Parathyroid adenoma (tissue), 2 donors: ENCODE data around the gene CPEB3.

Experiments used
- H2AFZ ChIP-seq: fragments of 300-600 bp; sonication (generic); one replicate; pipeline ENCODE4 v1.7.0; 2017; ENCODE audit warnings: antibody characterized with exemption, mild to moderate bottlenecking
- H3K27ac ChIP-seq: fragments of 300-600 bp; sonication (generic); one replicate; pipeline ENCODE4 v1.7.0; 2017
- H3K27me3 ChIP-seq: fragments of 300-600 bp; sonication (generic); one replicate; pipeline ENCODE4 v1.7.0; 2017; ENCODE audit warnings: low read length; ENCODE audit not compliant: control insufficient read depth, insufficient read depth
- H3K36me3 ChIP-seq: fragments of 300-600 bp; sonication (generic); one replicate; pipeline ENCODE4 v1.7.0; 2017; ENCODE audit warnings: low read length; ENCODE audit not compliant: control insufficient read depth, insufficient read depth
- H3K4me1 ChIP-seq: fragments of 300-600 bp; sonication (generic); one replicate; pipeline ENCODE4 v1.7.0; 2017; ENCODE audit warnings: control low read depth
- H3K4me2 ChIP-seq: fragments of 300-600 bp; sonication (generic); one replicate; pipeline ENCODE4 v1.7.0; 2017; ENCODE audit warnings: low read length
- H3K4me3 ChIP-seq: fragments of 300-600 bp; sonication (generic); one replicate; pipeline ENCODE4 v1.7.0; 2017; ENCODE audit warnings: low read depth, low read length
- H3K79me2 ChIP-seq: fragments of 300-600 bp; sonication (generic); one replicate; pipeline ENCODE4 v1.7.0; 2017; ENCODE audit warnings: control low read depth
- H3K9ac ChIP-seq: fragments of 300-600 bp; sonication (generic); one replicate; pipeline ENCODE4 v1.7.0; 2017; ENCODE audit warnings: mild to moderate bottlenecking
- H3K9me3 ChIP-seq: fragments of 300-600 bp; sonication (generic); one replicate; pipeline ENCODE4 v1.7.0; 2017; ENCODE audit warnings: low read length; ENCODE audit not compliant: control insufficient read depth
- TF ChIP-seq, protein P1 (sequence below): fragments of 300-600 bp; sonication (generic); IDR thresholded peaks from one replicate; pipeline ENCODE4 v1.7.0; 2017; ENCODE audit warnings: antibody characterized with exemption, mild to moderate bottlenecking
- donor health status: primary hyperparathyroidism.

The CPEB3 gene

GRCh38 chr10:92268748-92269147, 22.1 kb downstream of the CPEB3 start:
- TF ChIP-seq, protein P1, sequence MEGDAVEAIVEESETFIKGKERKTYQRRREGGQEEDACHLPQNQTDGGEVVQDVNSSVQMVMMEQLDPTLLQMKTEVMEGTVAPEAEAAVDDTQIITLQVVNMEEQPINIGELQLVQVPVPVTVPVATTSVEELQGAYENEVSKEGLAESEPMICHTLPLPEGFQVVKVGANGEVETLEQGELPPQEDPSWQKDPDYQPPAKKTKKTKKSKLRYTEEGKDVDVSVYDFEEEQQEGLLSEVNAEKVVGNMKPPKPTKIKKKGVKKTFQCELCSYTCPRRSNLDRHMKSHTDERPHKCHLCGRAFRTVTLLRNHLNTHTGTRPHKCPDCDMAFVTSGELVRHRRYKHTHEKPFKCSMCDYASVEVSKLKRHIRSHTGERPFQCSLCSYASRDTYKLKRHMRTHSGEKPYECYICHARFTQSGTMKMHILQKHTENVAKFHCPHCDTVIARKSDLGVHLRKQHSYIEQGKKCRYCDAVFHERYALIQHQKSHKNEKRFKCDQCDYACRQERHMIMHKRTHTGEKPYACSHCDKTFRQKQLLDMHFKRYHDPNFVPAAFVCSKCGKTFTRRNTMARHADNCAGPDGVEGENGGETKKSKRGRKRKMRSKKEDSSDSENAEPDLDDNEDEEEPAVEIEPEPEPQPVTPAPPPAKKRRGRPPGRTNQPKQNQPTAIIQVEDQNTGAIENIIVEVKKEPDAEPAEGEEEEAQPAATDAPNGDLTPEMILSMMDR, result no peak
- Histone ChIP-seq H3K9ac (no peak overlapping the region), H3K79me2 (peaks cover 5% of the 10 kb centered on the region)

DNA sequence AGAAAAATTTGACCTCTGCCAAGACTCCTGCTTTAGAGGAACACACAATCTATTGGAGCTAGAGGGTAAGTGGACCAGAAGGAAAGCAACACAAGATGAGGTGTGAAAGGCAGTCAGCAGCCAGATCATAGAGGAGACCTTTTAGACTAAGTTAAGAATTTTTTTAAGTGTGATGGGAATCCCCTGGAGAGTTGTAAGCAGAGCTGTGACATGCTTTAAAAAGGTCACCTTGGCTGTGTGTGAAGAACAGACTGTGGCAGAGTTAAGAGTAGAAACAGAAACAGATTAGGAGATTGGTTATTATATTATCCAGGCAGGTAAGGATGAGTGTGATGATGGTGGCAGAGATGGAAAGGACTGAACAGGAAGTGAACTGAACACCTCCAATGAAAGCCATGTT, 23.5 kb downstream of the CPEB3 start:
- no peak overlapping the region for H3K9ac ChIP-seq
- H3K9me3 ChIP-seq, result no peaks in the 10 kb centered on the region
- H3K27me3 ChIP-seq, result no peaks in the 10 kb centered on the region
- H3K79me2 ChIP-seq, result peaks cover 8% of the 10 kb centered on the region
- TF ChIP-seq, protein P1, result no peak
- peaks cover 3% of the 10 kb centered on the region for H3K4me1 ChIP-seq
- no peak overlapping the region for H3K27ac ChIP-seq
- H3K36me3 ChIP-seq, result no peaks in the 10 kb centered on the region
- H3K4me3 ChIP-seq, result no peak overlapping the region
- no peak overlapping the region for H3K4me2 ChIP-seq
- no peak overlapping the region for H2AFZ ChIP-seq

More at GRCh38 chr10:92268748-92269147, 22.1 kb downstream of the CPEB3 start:
- Histone ChIP-seq H3K36me3 (no peaks in the 10 kb centered on the region), H3K9me3 (no peaks in the 10 kb centered on the region), H3K27ac (no peak overlapping the region), H3K4me3 (no peak overlapping the region), H3K27me3 (no peaks in the 10 kb centered on the region), H3K4me2 (no peak overlapping the region), H3K4me1 (peaks cover 3% of the 10 kb centered on the region), H2AFZ (no peak overlapping the region)

DNA sequence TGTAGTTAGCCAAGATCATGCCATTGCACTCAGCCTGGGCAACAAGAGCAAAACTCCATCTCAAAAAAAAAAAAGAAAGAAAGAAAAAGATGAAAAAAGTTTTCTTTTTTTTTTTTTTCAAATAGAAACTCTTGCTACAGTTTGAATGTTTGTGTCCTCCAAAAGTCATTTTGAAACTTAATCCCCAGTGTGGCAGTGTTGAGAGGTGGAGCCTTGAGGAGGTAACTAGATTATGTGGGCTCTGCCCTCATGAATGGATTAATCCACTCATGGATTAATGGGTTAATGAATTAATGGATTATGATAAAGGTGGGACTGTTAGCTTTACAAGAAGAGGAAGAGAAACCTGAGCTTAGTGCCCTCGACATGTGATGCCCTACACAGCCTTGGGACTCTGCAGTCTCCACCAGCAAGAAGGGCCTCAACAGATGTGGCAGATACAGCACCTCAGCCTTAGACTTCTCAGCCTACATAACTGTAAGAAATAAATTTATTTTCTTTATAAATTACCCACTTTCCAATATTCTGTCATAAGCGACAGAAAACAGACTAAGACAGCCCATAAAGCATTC, 25.1 kb downstream of the CPEB3 start:
- no peaks in the 10 kb centered on the region for H3K36me3 ChIP-seq
- H2AFZ ChIP-seq, result no peak overlapping the region
- no peak overlapping the region for H3K27ac ChIP-seq
- H3K79me2 ChIP-seq, result peaks cover 11% of the 10 kb centered on the region
- no peak overlapping the region for H3K9ac ChIP-seq
- no peaks in the 10 kb centered on the region for H3K27me3 ChIP-seq
- H3K4me2 ChIP-seq, result no peak overlapping the region
- TF ChIP-seq, protein P1, result no peak
- no peaks in the 10 kb centered on the region for H3K9me3 ChIP-seq
- no peak overlapping the region for H3K4me3 ChIP-seq
- peaks cover 3% of the 10 kb centered on the region for H3K4me1 ChIP-seq

DNA sequence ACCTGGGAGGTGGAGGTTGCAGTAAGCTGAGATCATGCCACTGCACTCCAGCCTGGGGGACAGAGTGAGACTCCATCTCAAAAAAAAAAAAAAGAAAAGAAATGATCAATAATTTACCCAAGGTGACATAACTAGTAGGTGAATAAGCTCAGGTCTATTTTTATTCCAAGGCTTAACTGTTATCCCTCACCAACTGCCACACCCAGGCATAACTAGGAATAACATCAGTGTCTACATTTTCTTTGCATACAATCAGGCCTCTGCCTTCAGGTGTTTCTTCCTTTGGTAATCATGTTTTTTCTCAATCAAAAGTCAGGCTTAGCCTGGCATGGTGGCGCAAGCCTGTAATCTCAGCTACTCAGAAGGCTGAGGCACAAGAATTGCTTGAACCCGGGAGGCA, 26.6 kb downstream of the CPEB3 start:
- H3K9ac ChIP-seq, result no peak overlapping the region

More for the DNA sequence above, 26.6 kb downstream of the CPEB3 start:
- H3K27ac ChIP-seq, result no peak overlapping the region
- H3K9me3 ChIP-seq, result no peaks in the 10 kb centered on the region
- no peaks in the 10 kb centered on the region for H3K36me3 ChIP-seq
- no peak overlapping the region for H2AFZ ChIP-seq
- TF ChIP-seq, protein P1, result no peak
- H3K4me2 ChIP-seq, result no peak overlapping the region
- H3K79me2 ChIP-seq, result peaks cover 15% of the 10 kb centered on the region
- H3K4me1 ChIP-seq, result peaks cover 3% of the 10 kb centered on the region
- H3K27me3 ChIP-seq, result no peaks in the 10 kb centered on the region
- H3K4me3 ChIP-seq, result no peak overlapping the region
